ENCODE data around the gene ADAMTS7.
A peak's percentile ranks its signal among the peaks of the same experiment; 100 is the strongest.

ADAMTS7 gene

GRCh38 chr15:78717956-78718656 is 93.2 kb downstream of the ADAMTS7 start:
- DNase-seq = no peak

- DNase-seq = no peak
Observed at GRCh38 chr15:78716651-78717050, 94.6 kb downstream of the ADAMTS7 start.

GRCh38 chr15:78715930-78716329 is 95.3 kb downstream of the ADAMTS7 start:
- no peak for DNase-seq

GRCh38 chr15:78715434-78715833 is 95.8 kb downstream of the ADAMTS7 start:
- DNase-seq = no peak

GRCh38 chr15:78714890-78715289 is 96.4 kb downstream of the ADAMTS7 start:
- peak; percentile 41 for DNase-seq

- peak; percentile 37 for DNase-seq
Observed at GRCh38 chr15:78712797-78713515, 98.3 kb downstream of the ADAMTS7 start.

- no peak for DNase-seq
Observed at GRCh38 chr15:78711638-78712037, 99.6 kb downstream of the ADAMTS7 start.

- peak; percentile 70 for DNase-seq
Observed at GRCh38 chr15:78709263-78709882, 101.9 kb downstream of the ADAMTS7 start.

All from NCI-H1694 (cell line).